SW480 (cell line): ENCODE measurements around the gene ARL3.
"Not testable (repeated sequence)": the region's sequence is repeated elsewhere in the genome, so short reads cannot be mapped to it uniquely, and the experiment has no call there.

Experiments used
- DNase-seq: peaks from one replicate; pipeline ENCODE4 v3.0.0-alpha.2; 2016; ENCODE audit warnings: low spot score

ARL3 gene

GRCh38 chr10:102713814-102714620, at the start of gene ARL3:
Gene ARL3, minus strand, starts transcription at chr10:102714397. Its CDS starts 122 bp downstream, at chr10:102714275.
- peak; percentile 97 for DNase-seq

GRCh38 chr10:102763037-102763607, 48.9 kb upstream of the ARL3 start:
- DNase-seq, result no peak

- no peak for DNase-seq
These were observed 48.3 kb upstream of the ARL3 start for GRCh38 chr10:102762401-102763015.

GRCh38 chr10:102761981-102762380, 47.8 kb upstream of the ARL3 start:
- no peak for DNase-seq

GRCh38 chr10:102759497-102760210, 45.5 kb upstream of the ARL3 start:
- no peak for DNase-seq

- not testable (repeated sequence) for DNase-seq
These were observed 44.7 kb upstream of the ARL3 start for GRCh38 chr10:102758933-102759262.

GRCh38 chr10:102758240-102758932, 44.2 kb upstream of the ARL3 start:
- DNase-seq, result peak; percentile 58

GRCh38 chr10:102757323-102757722, 43.1 kb upstream of the ARL3 start:
- no peak for DNase-seq

- DNase-seq, result no peak
These were observed 39.5 kb upstream of the ARL3 start for GRCh38 chr10:102753718-102754117.

GRCh38 chr10:102752934-102753664, 38.9 kb upstream of the ARL3 start:
- peak; percentile 65 for DNase-seq

- DNase-seq, result peak; percentile 87
These were observed 38.2 kb upstream of the ARL3 start for GRCh38 chr10:102752266-102752930.

- DNase-seq, result no peak
These were observed 31.0 kb upstream of the ARL3 start for GRCh38 chr10:102745157-102745556.

- DNase-seq, result peak; percentile 28
These were observed 30.3 kb upstream of the ARL3 start for GRCh38 chr10:102744374-102745051.

- peak; percentile 99 for DNase-seq
These were observed 29.6 kb upstream of the ARL3 start, which contains the start of gene WBP1L for GRCh38 chr10:102743588-102744373. Gene WBP1L, plus strand, starts transcription at chr10:102743948. Its CDS starts 106 bp downstream, at chr10:102744054.

- DNase-seq, result no peak
These were observed 28.9 kb upstream of the ARL3 start for GRCh38 chr10:102743078-102743587.

- DNase-seq, result not testable (repeated sequence)
These were observed 28.1 kb upstream of the ARL3 start for GRCh38 chr10:102742313-102742712.

GRCh38 chr10:102741726-102742237, 27.6 kb upstream of the ARL3 start:
- DNase-seq, result no peak

- DNase-seq, result no peak
These were observed 26.0 kb upstream of the ARL3 start for GRCh38 chr10:102740229-102740628.

- DNase-seq, result no peak
These were observed 24.5 kb upstream of the ARL3 start for GRCh38 chr10:102738692-102739121.
